GM12878 (cell line): ENCODE data around the gene EAF1. TPM values are rescaled to one million over a fixed set of nuclear protein-coding genes. Genes with fewer than 3 reads are reported as not detected.

Experiments
- ATAC-seq: fragments of 200-7000 bp; cut with Tn5 transposase; 3 replicates; pipeline ENCODE4 v1.9.1; 2020; ENCODE audit warnings: mild to moderate bottlenecking, moderate library complexity
- BruUV-seq: library from RNA; stranded (reverse); fragments of 400-500 nt; replicated peaks from 2 replicates; lab custom pipeline; 2021; lab: Mats Ljungman, UMichigan
- CTCF ChIA-PET: fragments of 300-600 bp; sonication (Branson Sonifier 250); formaldehyde crosslinking; extraction: SDS; loops from one replicate; lab custom pipeline; 2021; ENCODE audit warnings: inconsistent platforms; lab: Yijun Ruan, JAX
- POLR2A ChIA-PET: fragments of 350-600 bp; formaldehyde crosslinking; extraction: SDS; loops from one replicate; lab custom pipeline; 2021; ENCODE audit warnings: inconsistent platforms; lab: Charles Lee
- RAD21 ChIA-PET: fragments of 300-600 bp; sonication (Branson Sonifier 250); formaldehyde crosslinking; loops from one replicate; lab custom pipeline; 2023; ENCODE audit warnings: antibody characterized with exemption; ENCODE audit not compliant: unreplicated experiment; lab: Charles Lee
- SMC1A ChIA-PET: fragments of 300-600 bp; sonication (Branson Sonifier 250); formaldehyde crosslinking; loops from one replicate; lab custom pipeline; 2023; ENCODE audit not compliant: unreplicated experiment, uncharacterized antibody; lab: Charles Lee
- DNase-seq: peaks from one replicate; pipeline ENCODE4 v3.0.0-alpha.2; 2011; ENCODE audit warnings: low read depth, low spot score
- FAIRE-seq: peaks from 3 replicates; lab custom pipeline; 2011; peaks lifted over from hg19 to GRCh38; lab: Jason Lieb, UNC
- H2AFZ ChIP-seq: 2 replicates; pipeline ENCODE4 v1.6.0; 2011; ENCODE audit warnings: low read depth, low read length, control low read depth; ENCODE audit not compliant: control insufficient read depth
- H3K27ac ChIP-seq: 2 replicates; pipeline ENCODE4 v1.5.1; 2011; ENCODE audit warnings: control low read depth; ENCODE audit not compliant: control insufficient read depth, insufficient read depth
- H3K27me3 ChIP-seq, 2 experiments: replicated peaks in 1 of 2; 2 replicates each; pipeline versions ENCODE4 v1.6.0 to v1.6.1; 2011; ENCODE audit warnings: low read length in 1 of 2; ENCODE audit not compliant: control insufficient read depth in 2 of 2, insufficient read depth in 2 of 2
- H3K36me3 ChIP-seq, 2 experiments: 2 replicates each; pipeline ENCODE4 v1.5.1; 2011; ENCODE audit warnings: low read length in 1 of 2; ENCODE audit not compliant: control insufficient read depth in 2 of 2, insufficient read depth in 2 of 2
- H3K4me1 ChIP-seq: 2 replicates; pipeline ENCODE4 v1.6.1; 2011; ENCODE audit warnings: mild to moderate bottlenecking, low read length, moderate library complexity, mixed read lengths; ENCODE audit not compliant: control insufficient read depth, insufficient read depth
- H3K4me2 ChIP-seq: 2 replicates; pipeline ENCODE4 v1.6.0; 2011; ENCODE audit warnings: control low read depth; ENCODE audit not compliant: control insufficient read depth, insufficient read depth
- H3K4me3 ChIP-seq: fragments of 200-600 bp; sonication (generic); 2 replicates; pipeline ENCODE4 v1.5.1; 2016
- H3K79me2 ChIP-seq: 2 replicates; pipeline ENCODE4 v1.6.0; 2011; ENCODE audit warnings: low read length; ENCODE audit not compliant: control insufficient read depth, insufficient read depth
- H3K9ac ChIP-seq: 2 replicates; pipeline ENCODE4 v1.8.0; 2011; ENCODE audit warnings: low read length, control low read depth, mixed read lengths; ENCODE audit not compliant: control insufficient read depth, insufficient read depth
- H3K9me3 ChIP-seq: replicated peaks from 3 replicates; pipeline ENCODE4 v1.5.1; 2011; ENCODE audit warnings: mild to moderate bottlenecking, low read length; ENCODE audit not compliant: control insufficient read depth, insufficient read depth
- H4K20me1 ChIP-seq: 2 replicates; pipeline ENCODE4 v1.6.0; 2011; ENCODE audit not compliant: control insufficient read depth, insufficient read depth
- BMI1 ChIP-seq: fragments of 450-650 bp; IDR thresholded peaks from 2 replicates; pipeline ENCODE4 v1.6.1; 2016; ENCODE audit warnings: mild to moderate bottlenecking, moderate library complexity, borderline replicate concordance
- CBFB ChIP-seq: IDR thresholded peaks from 2 replicates; pipeline ENCODE4 v1.6.1; 2016; ENCODE audit warnings: antibody characterized with exemption, low read depth
- FOXK2 ChIP-seq: fragments of 450-650 bp; IDR thresholded peaks from 2 replicates; pipeline ENCODE4 v1.6.1; 2017; ENCODE audit warnings: mild to moderate bottlenecking, moderate library complexity
- PAX8 ChIP-seq: fragments of 450-650 bp; IDR thresholded peaks from 2 replicates; pipeline ENCODE4 v1.6.1; 2017; ENCODE audit warnings: mild to moderate bottlenecking, moderate library complexity
- POLR2A ChIP-seq: IDR thresholded peaks from 2 replicates; pipeline ENCODE4 v1.6.1; 2011; ENCODE audit warnings: low read depth, mild to moderate bottlenecking, low read length
- RCOR1 ChIP-seq: conservative IDR thresholded peaks from 2 replicates; pipeline ENCODE4 v1.6.1; 2012; ENCODE audit warnings: low read depth, low read length, improper control_type of control experiment
- RUNX3 ChIP-seq: IDR thresholded peaks from 2 replicates; pipeline ENCODE4 v1.6.1; 2012; ENCODE audit warnings: low read length, inconsistent platforms
- SMC3 ChIP-seq: IDR thresholded peaks from 2 replicates; pipeline ENCODE4 v1.6.1; 2011; ENCODE audit warnings: low read length, improper control_type of control experiment, borderline replicate concordance
- YY1 ChIP-seq: IDR thresholded peaks from 2 replicates; pipeline ENCODE4 v1.6.1; 2011; ENCODE audit warnings: low read depth, mild to moderate bottlenecking, low read length
- ZBED1 ChIP-seq: IDR thresholded peaks from 2 replicates; pipeline ENCODE4 v1.6.1; 2016; ENCODE audit warnings: borderline replicate concordance
- ZNF24 ChIP-seq: fragments of 450-650 bp; IDR thresholded peaks from 2 replicates; pipeline ENCODE4 v1.6.1; 2017; ENCODE audit warnings: antibody characterized with exemption, mild to moderate bottlenecking
- WGBS: methylation state at CpG from one replicate; pipeline ENCODE4 v1.1.6; 2016; ENCODE audit warnings: low lambda C conversion rate; ENCODE audit not compliant: insufficient replicate concordance, insufficient coverage; ENCODE audit errors: missing lambda C conversion rate; 5-methylcytosine and 5-hydroxymethylcytosine counted together
- in situ Hi-C: fragments of 300-500 bp; cut with MboI; formaldehyde crosslinking; loops from 9 replicates; pipeline ENCODE4 v1.14.3; 2018; ENCODE audit warnings: mixed read lengths
- intact Hi-C: fragments of 100-400 bp; cut with micrococcal nuclease; formaldehyde crosslinking; loops from one replicate; pipeline ENCODE4 v1.14.2; 2022; ENCODE audit not compliant: unreplicated experiment
- polyA plus RNA-seq, 11 experiments: library from polyadenylated mRNA; depleted of rRNA in 4 of 11; unstranded in 6 of 11; stranded (reverse) in 5 of 11; fragments of >200 nt; fragmentation: Nextera tagmentation in 4 of 11; fragmentation: Illumina TruSeq in 1 of 11; extraction: Ambion mirVana in 4 of 11; extraction: Trizol in 1 of 11; gene quantifications; 1 replicate in 1 of 11; 2 replicates in 10 of 11; pipeline versions ENCODE4 v1.2.1 to v1.2.3, GENCODE V29; 2011 to 2016; ENCODE audit warnings: inconsistent platforms in 2 of 11, missing spikeins in 2 of 11, low read depth in 1 of 11
- total RNA-seq, 4 experiments: library from RNA; depleted of rRNA in 3 of 4; stranded (reverse); fragments of >200 nt in 3 of 4; fragmentation: Illumina TruSeq in 1 of 4; extraction: Trizol in 1 of 4; gene quantifications; 2 replicates each; pipeline versions ENCODE4 v1.2.1 to v1.2.3, GENCODE V29; 2013 to 2021
- TF ChIP-seq, protein P1 (sequence below): fragments of 450-650 bp; formaldehyde crosslinking; IDR thresholded peaks from 2 replicates; pipeline ENCODE4 v1.4.0; 2020; ENCODE audit warnings: mild to moderate bottlenecking, moderate library complexity
- TF ChIP-seq, protein P2 (sequence below): fragments of 150-350 bp; IDR thresholded peaks from 2 replicates; pipeline ENCODE4 v1.6.1; 2014; ENCODE audit warnings: mild to moderate bottlenecking, low read depth, low read length

EAF1 gene
- total and polyA plus RNA-seq, 10 of the 15 experiments (the other 5 are each of a cell fraction or from before 2014, with no cell fraction given) = 6.8 to 21.6 (median 15.6) TPM

- DNase-seq (no peak), FAIRE-seq (no peak), ATAC-seq (no peak)
- H2AFZ ChIP-seq = no peak overlapping the region
- in situ Hi-C loops = loop anchor here (5.0 kb wide), 2 partner anchors 198 to 283 kb away; no protein-coding TSS in a partner anchor
- ChIA-PET CTCF (interaction anchor here (0.6 to 10.1 kb wide), 14 partner anchors 9 to 403 kb away, joined by 3 to 302 read pairs (median 4); partner anchors contain the start of genes CAPN7 and RBSN), RAD21 (interaction anchor here (1.0 to 5.2 kb wide), 5 partner anchors 15 to 198 kb away, joined by 4 to 70 read pairs (median 5); no protein-coding TSS in a partner anchor), POLR2A (no interaction called here), SMC1A (interaction anchor here (0.8 to 5.4 kb wide), 11 partner anchors 9 to 201 kb away, joined by 3 to 68 read pairs (median 4); no protein-coding TSS in a partner anchor)
- no peaks in the 10 kb centered on the region for H3K27me3 ChIP-seq
- H3K36me3 ChIP-seq = no peaks in the 10 kb centered on the region
- 68% methylated on average over 3 of the region's 5 CpGs for WGBS
- H3K9ac ChIP-seq = no peak overlapping the region
- no peaks in the 10 kb centered on the region; the same call in 2 of the 3 replicates for H3K9me3 ChIP-seq
- no peaks in the 10 kb centered on the region for H3K79me2 ChIP-seq
- no peak overlapping the region for H3K4me2 ChIP-seq
- H4K20me1 ChIP-seq = no peaks in the 10 kb centered on the region
- intact Hi-C loops = loop anchor here (2.0 kb wide), 1 partner anchor 15 kb away; no protein-coding TSS in a partner anchor
- no TSS peak for BruUV-seq
- H3K27ac ChIP-seq = no peak overlapping the region
- TF ChIP-seq, protein P1, sequence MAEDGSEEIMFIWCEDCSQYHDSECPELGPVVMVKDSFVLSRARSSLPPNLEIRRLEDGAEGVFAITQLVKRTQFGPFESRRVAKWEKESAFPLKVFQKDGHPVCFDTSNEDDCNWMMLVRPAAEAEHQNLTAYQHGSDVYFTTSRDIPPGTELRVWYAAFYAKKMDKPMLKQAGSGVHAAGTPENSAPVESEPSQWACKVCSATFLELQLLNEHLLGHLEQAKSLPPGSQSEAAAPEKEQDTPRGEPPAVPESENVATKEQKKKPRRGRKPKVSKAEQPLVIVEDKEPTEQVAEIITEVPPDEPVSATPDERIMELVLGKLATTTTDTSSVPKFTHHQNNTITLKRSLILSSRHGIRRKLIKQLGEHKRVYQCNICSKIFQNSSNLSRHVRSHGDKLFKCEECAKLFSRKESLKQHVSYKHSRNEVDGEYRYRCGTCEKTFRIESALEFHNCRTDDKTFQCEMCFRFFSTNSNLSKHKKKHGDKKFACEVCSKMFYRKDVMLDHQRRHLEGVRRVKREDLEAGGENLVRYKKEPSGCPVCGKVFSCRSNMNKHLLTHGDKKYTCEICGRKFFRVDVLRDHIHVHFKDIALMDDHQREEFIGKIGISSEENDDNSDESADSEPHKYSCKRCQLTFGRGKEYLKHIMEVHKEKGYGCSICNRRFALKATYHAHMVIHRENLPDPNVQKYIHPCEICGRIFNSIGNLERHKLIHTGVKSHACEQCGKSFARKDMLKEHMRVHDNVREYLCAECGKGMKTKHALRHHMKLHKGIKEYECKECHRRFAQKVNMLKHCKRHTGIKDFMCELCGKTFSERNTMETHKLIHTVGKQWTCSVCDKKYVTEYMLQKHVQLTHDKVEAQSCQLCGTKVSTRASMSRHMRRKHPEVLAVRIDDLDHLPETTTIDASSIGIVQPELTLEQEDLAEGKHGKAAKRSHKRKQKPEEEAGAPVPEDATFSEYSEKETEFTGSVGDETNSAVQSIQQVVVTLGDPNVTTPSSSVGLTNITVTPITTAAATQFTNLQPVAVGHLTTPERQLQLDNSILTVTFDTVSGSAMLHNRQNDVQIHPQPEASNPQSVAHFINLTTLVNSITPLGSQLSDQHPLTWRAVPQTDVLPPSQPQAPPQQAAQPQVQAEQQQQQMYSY (CRISPR knock-in tag) = no peak
- TF ChIP-seq RCOR1 = no peak
- no peak for TF ChIP-seq CBFB
- TF ChIP-seq FOXK2 = no peak
- TF ChIP-seq PAX8 = no peak
- no peak for TF ChIP-seq YY1
- TF ChIP-seq ZBED1 = no peak
- TF ChIP-seq ZNF24 = no peak
- TF ChIP-seq SMC3 = no peak
- TF ChIP-seq POLR2A = no peak
- TF ChIP-seq, protein P2, sequence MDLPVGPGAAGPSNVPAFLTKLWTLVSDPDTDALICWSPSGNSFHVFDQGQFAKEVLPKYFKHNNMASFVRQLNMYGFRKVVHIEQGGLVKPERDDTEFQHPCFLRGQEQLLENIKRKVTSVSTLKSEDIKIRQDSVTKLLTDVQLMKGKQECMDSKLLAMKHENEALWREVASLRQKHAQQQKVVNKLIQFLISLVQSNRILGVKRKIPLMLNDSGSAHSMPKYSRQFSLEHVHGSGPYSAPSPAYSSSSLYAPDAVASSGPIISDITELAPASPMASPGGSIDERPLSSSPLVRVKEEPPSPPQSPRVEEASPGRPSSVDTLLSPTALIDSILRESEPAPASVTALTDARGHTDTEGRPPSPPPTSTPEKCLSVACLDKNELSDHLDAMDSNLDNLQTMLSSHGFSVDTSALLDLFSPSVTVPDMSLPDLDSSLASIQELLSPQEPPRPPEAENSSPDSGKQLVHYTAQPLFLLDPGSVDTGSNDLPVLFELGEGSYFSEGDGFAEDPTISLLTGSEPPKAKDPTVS = no peak
- no peak for TF ChIP-seq BMI1
- no peak for TF ChIP-seq RUNX3
- no peak overlapping the region for H3K4me3 ChIP-seq
- H3K4me1 ChIP-seq = peaks cover 10% of the 10 kb centered on the region
These were observed 27.4 kb upstream of the EAF1 start for GRCh38 chr3:15399970-15400369.
